Measurements from ENCODE around the gene TM4SF1.

The TM4SF1 gene, protein sequence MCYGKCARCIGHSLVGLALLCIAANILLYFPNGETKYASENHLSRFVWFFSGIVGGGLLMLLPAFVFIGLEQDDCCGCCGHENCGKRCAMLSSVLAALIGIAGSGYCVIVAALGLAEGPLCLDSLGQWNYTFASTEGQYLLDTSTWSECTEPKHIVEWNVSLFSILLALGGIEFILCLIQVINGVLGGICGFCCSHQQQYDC

DNA sequence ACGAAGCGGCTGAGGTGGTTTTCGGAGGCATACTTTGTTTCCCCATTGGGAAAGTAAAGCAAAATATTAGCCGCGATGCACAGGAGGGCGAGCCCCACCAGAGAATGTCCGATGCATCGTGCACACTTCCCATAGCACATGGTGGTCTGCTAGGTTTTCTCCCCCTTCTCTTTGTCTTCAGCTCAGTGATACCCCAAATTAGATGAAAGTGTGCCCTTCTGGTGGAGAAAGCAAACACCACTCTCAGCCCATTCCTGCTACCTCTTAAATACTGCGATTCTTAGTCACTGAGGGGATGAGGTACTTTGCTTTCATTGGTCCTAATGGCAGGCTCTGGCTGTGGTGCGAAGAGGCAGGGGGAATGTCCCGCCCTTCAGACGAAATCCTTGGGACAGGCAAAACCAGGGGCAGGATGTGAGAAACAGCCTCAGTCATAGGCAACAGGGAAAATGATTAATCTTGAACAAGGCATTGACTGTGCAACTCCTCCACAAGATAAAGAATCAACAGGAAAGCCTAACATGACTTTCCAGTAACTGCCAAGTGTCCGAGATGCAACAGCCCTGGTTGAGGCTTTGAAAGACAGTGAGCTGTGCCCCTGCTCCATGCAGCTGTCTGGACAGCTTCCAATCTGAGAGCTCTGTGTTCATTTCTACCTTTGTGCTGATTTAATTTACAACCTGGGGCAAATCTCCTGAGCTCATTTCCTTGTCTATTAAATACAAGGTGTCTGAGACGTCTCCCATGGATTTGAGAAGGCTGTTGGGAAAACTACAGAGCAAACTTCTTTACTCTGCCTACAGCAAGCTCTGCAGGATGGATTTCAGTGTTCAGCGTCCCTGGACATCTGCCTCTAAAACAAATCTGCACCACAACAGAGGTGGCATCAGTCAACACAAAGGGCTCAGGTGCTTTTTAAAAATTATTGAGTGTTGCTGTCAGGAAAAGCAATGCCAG, at the start of gene TM4SF1:
TM4SF1 (minus strand) TSS at position 242 of the 957 bp plus-strand sequence; CDS start at position 140, 102 bp downstream.
- peaks cover 60% of the 10 kb centered on the region for H3K4me1 ChIP-seq (ENCODE audit: control insufficient read depth, insufficient read depth, low read length)
- peak within 1 kb of the TSS; percentile 67 for H3K9ac ChIP-seq (ENCODE audit: low read length)
- no peaks in the 10 kb centered on the region for H3K9me3 ChIP-seq (ENCODE audit: control insufficient read depth, low read length)
- H3K27me3 ChIP-seq (replicated peaks; ENCODE audit: control insufficient read depth, insufficient read depth, low read length) = no peaks in the 10 kb centered on the region
- H3K36me3 ChIP-seq (ENCODE audit: control insufficient read depth, insufficient read depth, low read length, severe bottlenecking) = no peaks in the 10 kb centered on the region
- peak; percentile 47 for DNase-seq (ENCODE audit: low read depth)
- H3K4me3 ChIP-seq (ENCODE audit: low read length) = peak within 1 kb of the TSS; percentile 65

GRCh38 chr3:149426325-149426724, 48.9 kb upstream of the TM4SF1 start:
- Histone ChIP-seq H3K4me1 (ENCODE audit: control insufficient read depth, insufficient read depth, low read length) (no peaks in the 10 kb centered on the region), H3K27me3 (replicated peaks; ENCODE audit: control insufficient read depth, insufficient read depth, low read length) (no peaks in the 10 kb centered on the region), H3K4me3 (ENCODE audit: low read length) (no peak overlapping the region), H3K9ac (ENCODE audit: low read length) (no peak overlapping the region), H3K36me3 (ENCODE audit: control insufficient read depth, insufficient read depth, low read length, severe bottlenecking) (no peaks in the 10 kb centered on the region), H3K9me3 (ENCODE audit: control insufficient read depth, low read length) (no peaks in the 10 kb centered on the region)
- DNase-seq (ENCODE audit: low read depth) = no peak

- Histone ChIP-seq H3K4me1 (ENCODE audit: control insufficient read depth, insufficient read depth, low read length) (no peaks in the 10 kb centered on the region), H3K36me3 (ENCODE audit: control insufficient read depth, insufficient read depth, low read length, severe bottlenecking) (no peaks in the 10 kb centered on the region), H3K4me3 (ENCODE audit: low read length) (no peak overlapping the region), H3K9me3 (ENCODE audit: control insufficient read depth, low read length) (no peaks in the 10 kb centered on the region), H3K27me3 (replicated peaks; ENCODE audit: control insufficient read depth, insufficient read depth, low read length) (no peaks in the 10 kb centered on the region), H3K9ac (ENCODE audit: low read length) (no peak overlapping the region)
- DNase-seq (ENCODE audit: low read depth) = no peak
These were observed 47.5 kb upstream of the TM4SF1 start for GRCh38 chr3:149424918-149425317.

GRCh38 chr3:149421764-149422163, 44.3 kb upstream of the TM4SF1 start:
- peaks cover 10% of the 10 kb centered on the region for H3K4me1 ChIP-seq (ENCODE audit: control insufficient read depth, insufficient read depth, low read length)

GRCh38 chr3:149419816-149420215, 42.4 kb upstream of the TM4SF1 start:
- H3K4me3 ChIP-seq (ENCODE audit: low read length) = no peak overlapping the region

More at GRCh38 chr3:149421764-149422163, 44.3 kb upstream of the TM4SF1 start:
- Histone ChIP-seq H3K27me3 (replicated peaks; ENCODE audit: control insufficient read depth, insufficient read depth, low read length) (no peaks in the 10 kb centered on the region), H3K9ac (ENCODE audit: low read length) (no peak overlapping the region), H3K4me3 (ENCODE audit: low read length) (no peak overlapping the region), H3K9me3 (ENCODE audit: control insufficient read depth, low read length) (no peaks in the 10 kb centered on the region), H3K36me3 (ENCODE audit: control insufficient read depth, insufficient read depth, low read length, severe bottlenecking) (no peaks in the 10 kb centered on the region)
- DNase-seq (ENCODE audit: low read depth) = no peak

DNA sequence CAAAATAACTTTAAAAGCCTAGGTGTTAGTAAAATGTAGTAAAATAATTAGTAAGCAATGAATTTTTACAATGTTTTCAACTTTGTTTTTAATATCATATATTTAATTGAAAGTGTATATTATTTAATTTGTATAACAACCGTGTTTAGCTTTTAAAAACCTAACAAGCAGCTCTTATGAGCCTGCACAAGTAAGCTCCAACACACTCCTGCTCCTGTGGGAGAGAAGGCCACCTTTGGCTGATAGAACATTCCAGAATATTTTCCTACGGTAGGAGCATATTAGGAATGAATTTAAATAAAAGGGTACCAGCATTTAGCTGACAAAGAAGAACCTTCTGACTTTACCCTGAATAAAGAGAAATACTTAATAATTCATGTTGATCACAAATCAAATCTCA, 40.3 kb upstream of the TM4SF1 start:
- Histone ChIP-seq H3K9me3 (ENCODE audit: control insufficient read depth, low read length) (no peaks in the 10 kb centered on the region), H3K4me1 (ENCODE audit: control insufficient read depth, insufficient read depth, low read length) (peaks cover 28% of the 10 kb centered on the region), H3K9ac (ENCODE audit: low read length) (no peak overlapping the region), H3K4me3 (ENCODE audit: low read length) (no peak overlapping the region), H3K36me3 (ENCODE audit: control insufficient read depth, insufficient read depth, low read length, severe bottlenecking) (no peaks in the 10 kb centered on the region), H3K27me3 (replicated peaks; ENCODE audit: control insufficient read depth, insufficient read depth, low read length) (no peaks in the 10 kb centered on the region)
- DNase-seq (ENCODE audit: low read depth) = no peak

More at GRCh38 chr3:149419816-149420215, 42.4 kb upstream of the TM4SF1 start:
- Histone ChIP-seq H3K36me3 (ENCODE audit: control insufficient read depth, insufficient read depth, low read length, severe bottlenecking) (no peaks in the 10 kb centered on the region), H3K9ac (ENCODE audit: low read length) (no peak overlapping the region), H3K4me1 (ENCODE audit: control insufficient read depth, insufficient read depth, low read length) (peaks cover 19% of the 10 kb centered on the region), H3K9me3 (ENCODE audit: control insufficient read depth, low read length) (no peaks in the 10 kb centered on the region), H3K27me3 (replicated peaks; ENCODE audit: control insufficient read depth, insufficient read depth, low read length) (no peaks in the 10 kb centered on the region)
- no peak for DNase-seq (ENCODE audit: low read depth)

DNA sequence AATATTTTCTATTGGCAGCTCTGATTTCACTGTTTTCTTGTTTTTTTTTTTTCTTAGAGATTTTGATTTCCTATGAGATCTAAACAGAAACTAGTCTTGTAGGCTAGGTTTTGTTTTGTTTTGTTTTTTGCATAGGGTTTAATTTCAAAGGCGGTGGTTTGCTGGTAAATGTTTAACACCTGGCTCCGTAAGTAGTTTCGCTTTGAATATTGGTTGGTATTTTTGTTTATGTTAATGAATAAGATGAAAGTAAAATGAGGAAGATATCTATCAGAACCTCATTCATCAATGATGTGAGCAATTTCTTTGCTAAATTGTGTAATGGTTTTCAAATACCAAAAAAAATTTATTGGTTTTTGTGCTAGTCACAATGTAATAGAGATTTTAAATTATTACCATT, 39.7 kb upstream of the TM4SF1 start:
- no peak overlapping the region for H3K9ac ChIP-seq (ENCODE audit: low read length)
- no peaks in the 10 kb centered on the region for H3K36me3 ChIP-seq (ENCODE audit: control insufficient read depth, insufficient read depth, low read length, severe bottlenecking)

DNA sequence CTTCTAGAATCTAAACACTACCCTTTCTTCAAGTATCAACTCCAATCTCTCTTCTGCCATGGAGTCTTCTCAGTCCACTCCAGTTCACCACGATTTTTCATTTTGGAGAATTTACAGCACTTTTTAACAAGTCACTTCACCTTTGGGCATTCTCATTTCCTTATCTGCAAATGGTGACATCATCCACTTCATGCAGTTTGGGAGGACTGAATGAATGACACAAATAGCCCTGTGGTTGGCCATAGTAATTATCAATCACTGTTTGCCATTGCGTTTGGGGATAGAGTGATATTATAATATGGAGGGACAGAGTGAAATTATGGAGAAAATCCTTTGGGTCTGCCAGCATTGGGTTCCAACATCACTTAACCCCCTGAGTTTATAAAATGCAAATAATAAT, 38.0 kb upstream of the TM4SF1 start:
- Histone ChIP-seq H3K36me3 (ENCODE audit: control insufficient read depth, insufficient read depth, low read length, severe bottlenecking) (no peaks in the 10 kb centered on the region), H3K9me3 (ENCODE audit: control insufficient read depth, low read length) (no peaks in the 10 kb centered on the region), H3K9ac (ENCODE audit: low read length) (peak overlapping the region; percentile 39), H3K4me3 (ENCODE audit: low read length) (no peak overlapping the region), H3K27me3 (replicated peaks; ENCODE audit: control insufficient read depth, insufficient read depth, low read length) (no peaks in the 10 kb centered on the region), H3K4me1 (ENCODE audit: control insufficient read depth, insufficient read depth, low read length) (peaks cover 37% of the 10 kb centered on the region)
- DNase-seq (ENCODE audit: low read depth) = no peak

More for the DNA sequence above, 39.7 kb upstream of the TM4SF1 start:
- H3K4me1 ChIP-seq (ENCODE audit: control insufficient read depth, insufficient read depth, low read length) = peaks cover 34% of the 10 kb centered on the region
- no peaks in the 10 kb centered on the region for H3K27me3 ChIP-seq (replicated peaks; ENCODE audit: control insufficient read depth, insufficient read depth, low read length)
- H3K4me3 ChIP-seq (ENCODE audit: low read length) = no peak overlapping the region
- H3K9me3 ChIP-seq (ENCODE audit: control insufficient read depth, low read length) = no peaks in the 10 kb centered on the region
- no peak for DNase-seq (ENCODE audit: low read depth)

GRCh38 chr3:149414557-149415231, 37.2 kb upstream of the TM4SF1 start:
- Histone ChIP-seq H3K4me1 (ENCODE audit: control insufficient read depth, insufficient read depth, low read length) (peaks cover 37% of the 10 kb centered on the region), H3K4me3 (ENCODE audit: low read length) (no peak overlapping the region), H3K27me3 (replicated peaks; ENCODE audit: control insufficient read depth, insufficient read depth, low read length) (no peaks in the 10 kb centered on the region), H3K36me3 (ENCODE audit: control insufficient read depth, insufficient read depth, low read length, severe bottlenecking) (no peaks in the 10 kb centered on the region), H3K9me3 (ENCODE audit: control insufficient read depth, low read length) (no peaks in the 10 kb centered on the region), H3K9ac (ENCODE audit: low read length) (peak overlapping the region; percentile 52)
- DNase-seq (ENCODE audit: low read depth) = peak; percentile 66

- peaks cover 27% of the 10 kb centered on the region for H3K4me1 ChIP-seq (ENCODE audit: control insufficient read depth, insufficient read depth, low read length)
- no peak overlapping the region for H3K4me3 ChIP-seq (ENCODE audit: low read length)
- no peaks in the 10 kb centered on the region for H3K9me3 ChIP-seq (ENCODE audit: control insufficient read depth, low read length)
- H3K36me3 ChIP-seq (ENCODE audit: control insufficient read depth, insufficient read depth, low read length, severe bottlenecking) = no peaks in the 10 kb centered on the region
- H3K27me3 ChIP-seq (replicated peaks; ENCODE audit: control insufficient read depth, insufficient read depth, low read length) = no peaks in the 10 kb centered on the region
- H3K9ac ChIP-seq (ENCODE audit: low read length) = no peak overlapping the region
- no peak for DNase-seq (ENCODE audit: low read depth)
These were observed 34.1 kb upstream of the TM4SF1 start for GRCh38 chr3:149411583-149411982.

GRCh38 chr3:149409351-149409750, 31.9 kb upstream of the TM4SF1 start:
- H3K9me3 ChIP-seq (ENCODE audit: control insufficient read depth, low read length) = no peaks in the 10 kb centered on the region
- no peaks in the 10 kb centered on the region for H3K27me3 ChIP-seq (replicated peaks; ENCODE audit: control insufficient read depth, insufficient read depth, low read length)
- no peak for DNase-seq (ENCODE audit: low read depth)
- no peak overlapping the region for H3K4me3 ChIP-seq (ENCODE audit: low read length)
- no peak overlapping the region for H3K9ac ChIP-seq (ENCODE audit: low read length)
- peaks cover 13% of the 10 kb centered on the region for H3K4me1 ChIP-seq (ENCODE audit: control insufficient read depth, insufficient read depth, low read length)
- no peaks in the 10 kb centered on the region for H3K36me3 ChIP-seq (ENCODE audit: control insufficient read depth, insufficient read depth, low read length, severe bottlenecking)
